Epidermal melanocyte (primary cell): ENCODE data around the gene PPM1M.

Source experiments
- DNase-seq: peaks from one replicate; pipeline ENCODE4 v3.0.0; 2011; ENCODE audit warnings: low spot score; ENCODE audit not compliant: insufficient read length

The PPM1M gene

DNA sequence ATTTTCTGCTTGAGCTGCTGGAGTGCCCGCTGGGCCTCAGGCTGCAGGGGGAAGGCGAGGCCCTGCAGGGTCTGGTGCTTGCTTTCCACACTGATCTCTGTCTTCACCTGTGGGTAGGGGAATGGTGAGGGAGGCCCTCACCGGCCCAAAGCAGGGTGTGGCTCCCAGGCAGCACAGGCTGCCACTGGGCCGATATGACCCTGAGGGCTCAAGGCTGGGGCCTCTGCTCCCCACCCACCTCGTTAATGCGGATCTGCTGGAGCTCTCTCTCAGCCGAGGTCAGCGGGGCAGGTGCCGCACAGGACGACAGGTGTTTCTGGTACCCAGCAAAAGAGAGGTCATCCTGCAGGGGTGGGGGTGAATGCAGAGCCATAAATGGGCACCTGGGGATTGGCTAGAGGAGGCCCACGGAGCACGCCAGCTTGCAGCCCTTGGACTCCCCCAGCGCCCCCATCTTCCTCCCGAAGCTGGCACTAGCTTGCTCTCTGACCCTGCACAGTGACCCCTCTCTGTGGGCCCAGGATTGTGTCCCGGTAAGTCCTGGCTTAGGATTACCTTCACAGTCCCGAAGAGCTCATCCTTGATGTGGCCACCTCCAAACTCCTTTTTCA lies 14.6 kb upstream of the PPM1M start:
- DNase-seq: no peak

DNA sequence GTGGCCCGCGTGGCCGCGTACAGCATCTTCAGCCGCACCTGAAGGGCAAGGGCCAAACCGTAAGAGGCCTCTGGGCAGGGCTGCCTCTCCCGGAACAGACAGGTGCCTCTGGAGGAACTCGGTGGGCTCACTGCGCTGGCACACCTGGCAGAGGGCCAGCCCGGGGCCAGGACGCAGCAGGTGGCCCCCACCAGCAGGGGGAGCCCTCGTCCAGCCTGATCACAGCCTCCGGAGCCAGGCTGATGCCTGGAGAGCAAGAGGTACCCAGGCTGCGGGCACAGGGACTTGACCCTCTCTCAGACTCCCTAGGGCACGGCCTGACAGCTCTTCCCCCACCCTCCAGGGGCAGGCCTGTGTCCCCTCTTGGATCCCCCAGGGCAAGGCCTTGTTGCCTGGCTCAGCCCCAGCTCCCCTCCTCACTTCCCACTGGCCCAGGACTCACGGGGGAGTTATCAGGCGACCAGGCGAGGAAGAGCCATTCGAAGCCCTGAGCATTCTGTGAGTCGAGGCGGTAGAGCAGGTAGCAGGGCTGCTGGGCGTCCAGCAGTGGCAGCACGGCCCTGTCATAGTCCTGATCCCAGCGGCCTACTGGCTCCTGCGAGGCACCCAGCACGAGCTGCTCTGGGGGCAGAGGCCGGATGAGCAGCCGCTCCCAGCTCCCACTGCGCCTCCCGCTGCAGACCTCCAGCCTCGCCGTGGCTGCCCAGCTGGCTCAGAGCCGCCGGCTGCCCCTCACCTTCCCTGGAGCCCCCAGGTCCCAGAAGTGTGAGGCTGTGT lies 13.9 kb upstream of the PPM1M start:
- DNase-seq: no peak

DNA sequence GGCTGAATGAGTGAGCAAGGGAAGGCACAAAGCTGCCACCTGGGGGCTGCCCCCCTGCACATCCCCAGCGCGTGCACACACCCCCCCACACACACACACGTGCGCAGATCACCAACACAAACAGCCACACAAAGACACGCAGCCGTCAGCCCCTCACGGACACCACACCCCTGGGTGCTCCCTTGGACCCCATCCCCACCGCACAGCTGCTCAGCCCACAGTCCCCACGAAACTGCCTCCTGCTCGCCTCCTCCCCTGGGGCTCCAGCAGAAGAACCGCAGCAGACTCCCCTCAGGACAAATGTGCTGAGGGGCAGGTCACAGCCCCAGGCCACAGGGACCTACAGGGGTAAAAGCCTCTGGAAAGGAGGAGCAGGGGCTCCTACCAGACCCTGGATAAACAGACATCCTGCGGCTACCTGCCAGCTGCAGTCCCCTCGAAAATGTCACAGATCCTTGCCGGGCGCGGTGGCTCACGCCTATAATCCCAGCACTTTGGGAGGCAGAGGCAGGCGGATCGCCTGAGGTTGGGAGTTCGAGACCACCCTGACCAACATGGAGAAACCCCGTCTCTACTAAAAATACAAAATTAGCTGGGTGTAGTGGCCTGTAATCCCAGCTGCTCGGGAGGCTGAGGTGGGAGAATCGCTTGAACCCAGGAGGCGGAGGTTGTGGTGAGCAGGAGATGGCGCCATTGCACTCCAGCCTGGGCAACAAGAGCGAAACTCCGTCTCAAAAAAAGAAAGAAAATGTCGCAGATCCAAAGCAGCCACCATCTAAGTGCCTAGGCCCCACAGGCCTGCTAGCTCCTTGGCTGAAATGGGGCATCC lies 13.1 kb upstream of the PPM1M start:
- no peak for DNase-seq

DNA sequence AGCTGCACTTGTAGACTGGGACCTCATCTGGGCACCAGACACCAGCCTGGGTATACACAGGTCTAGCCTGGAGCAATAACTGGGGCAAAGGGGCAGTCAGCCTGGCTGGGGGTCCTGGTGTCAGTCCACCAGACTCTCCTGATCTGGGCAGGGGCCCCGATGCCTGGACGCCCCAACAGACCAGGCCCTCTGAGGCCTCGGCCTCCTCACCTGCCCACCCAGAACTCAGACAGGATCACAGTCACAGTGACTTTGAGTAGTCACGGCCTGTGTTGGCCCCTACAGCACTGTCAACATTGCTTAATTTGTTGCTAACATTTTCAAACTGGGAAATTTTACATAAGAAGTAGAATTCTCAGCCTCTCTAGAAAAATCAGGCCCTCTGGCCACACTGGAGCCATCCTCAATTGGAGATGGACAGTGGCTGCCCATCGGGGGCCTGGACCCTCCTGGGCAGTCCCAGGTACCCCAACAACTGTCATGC lies 12.4 kb upstream of the PPM1M start:
- DNase-seq: no peak

DNA sequence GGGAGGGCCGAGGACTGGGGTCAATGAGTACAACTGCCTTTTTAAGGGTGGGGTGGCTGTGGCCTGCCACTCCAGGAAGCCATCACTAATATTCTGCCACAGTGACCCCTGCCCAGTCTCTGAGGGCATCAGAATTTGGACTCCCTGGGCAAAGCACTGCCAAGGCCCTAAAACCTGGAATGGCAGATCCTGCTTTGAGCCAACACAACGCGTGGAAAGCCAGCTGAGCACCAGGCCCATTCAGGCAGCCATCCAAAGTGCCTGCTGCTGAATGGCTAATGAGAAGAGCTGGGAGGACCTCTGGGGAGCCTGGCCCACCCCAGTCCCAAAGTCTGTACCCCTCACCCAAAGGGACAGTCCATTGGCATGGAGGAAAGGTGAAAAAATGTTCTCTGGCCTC lies 11.6 kb upstream of the PPM1M start:
- no peak for DNase-seq

DNA sequence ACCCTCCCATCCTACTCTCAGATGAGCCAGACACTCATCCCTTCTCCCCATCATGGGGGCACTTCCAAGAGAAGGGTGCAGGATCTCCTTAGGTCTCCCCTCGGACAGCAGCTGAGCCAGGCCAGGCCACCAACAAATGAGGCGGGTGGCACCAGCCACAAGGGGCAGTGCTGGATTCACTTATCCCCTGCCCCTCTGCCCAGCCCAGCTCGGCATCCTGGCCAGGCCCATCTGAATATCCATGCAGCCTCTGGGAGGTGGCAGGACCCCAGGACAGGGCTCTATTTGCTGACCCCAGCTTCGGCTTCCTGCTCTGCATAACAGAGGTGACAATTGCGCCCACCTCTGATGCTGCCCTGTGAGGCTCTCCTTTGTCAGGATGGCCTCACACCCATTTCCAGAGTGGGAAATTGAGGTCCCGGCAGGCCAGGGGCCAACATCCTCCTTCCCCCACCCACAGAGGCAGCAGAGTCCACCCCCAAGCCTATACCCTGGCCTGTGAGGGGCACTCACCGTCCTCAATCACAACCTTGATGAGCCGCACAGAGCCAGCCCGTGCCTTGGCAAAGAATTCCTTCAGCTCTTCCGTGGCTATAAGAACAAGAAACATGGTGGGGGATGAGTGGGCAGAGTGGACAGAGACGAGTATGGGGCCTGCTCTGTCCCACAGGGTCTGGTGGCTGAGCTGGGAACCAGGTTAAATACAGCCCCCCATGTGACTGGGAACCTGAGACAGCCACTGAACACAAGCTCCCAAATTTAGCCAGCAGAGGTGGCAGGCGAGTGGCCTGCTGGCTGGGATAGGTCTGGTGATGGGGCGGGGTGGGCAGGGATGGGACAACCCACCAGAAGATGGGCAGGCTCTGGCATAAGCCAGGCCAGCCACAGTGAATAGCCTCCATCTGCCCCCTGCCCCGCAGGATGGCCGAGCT lies 10.8 kb upstream of the PPM1M start:
- no peak for DNase-seq

DNA sequence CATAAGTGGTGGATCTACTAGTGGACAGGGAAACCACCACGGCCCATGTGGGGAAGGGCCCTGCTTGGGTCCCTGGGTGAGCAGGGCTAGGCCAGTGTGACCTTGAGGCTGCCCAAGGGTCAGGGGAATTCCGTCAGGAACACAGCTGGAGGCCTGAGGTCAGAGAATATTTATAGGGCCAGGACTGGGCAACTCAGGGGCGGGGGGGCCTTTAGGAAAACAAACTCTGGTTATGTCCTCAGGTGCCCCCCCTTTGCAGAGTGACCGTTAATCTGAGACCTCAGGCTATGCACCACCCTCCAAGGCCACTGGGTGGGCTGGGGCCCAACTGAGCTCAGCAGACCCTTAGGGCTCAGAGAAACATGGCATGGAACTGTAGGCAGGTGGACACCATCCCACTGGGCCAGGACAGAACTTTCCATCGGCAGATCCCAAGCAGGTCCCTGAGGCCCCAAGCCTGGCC lies 9.1 kb upstream of the PPM1M start:
- DNase-seq: no peak

DNA sequence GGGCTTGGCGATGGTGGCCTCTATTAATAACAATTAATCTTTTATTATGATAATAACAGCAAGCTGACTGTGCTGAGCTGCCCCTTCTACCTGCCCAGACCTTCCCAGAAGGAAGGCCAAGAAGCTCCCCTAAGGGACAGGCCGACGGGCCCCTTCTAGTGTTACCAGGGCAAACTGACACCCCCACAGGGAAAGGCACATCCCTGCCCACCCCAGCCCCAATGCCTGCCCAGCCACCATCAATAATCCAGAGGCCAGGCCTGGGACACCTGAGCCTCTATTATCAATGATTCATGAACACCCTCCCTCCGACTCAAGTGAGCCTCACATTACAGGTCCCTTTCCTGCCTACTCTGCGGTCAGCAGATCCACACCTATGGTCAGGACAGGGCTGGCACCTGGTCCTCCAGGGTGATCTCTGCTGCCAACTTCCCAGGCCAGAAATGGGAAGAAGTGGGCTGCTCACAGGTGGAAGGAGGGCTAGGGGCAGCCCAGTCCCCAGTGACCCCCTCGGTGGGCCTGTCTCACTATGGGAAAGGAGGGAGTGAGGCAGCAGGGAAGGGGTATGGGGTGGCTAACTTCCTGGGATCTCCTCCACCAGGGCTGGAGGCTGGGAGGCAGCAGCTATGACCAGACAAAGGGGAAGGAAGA lies 8.4 kb upstream of the PPM1M start:
- no peak for DNase-seq

DNA sequence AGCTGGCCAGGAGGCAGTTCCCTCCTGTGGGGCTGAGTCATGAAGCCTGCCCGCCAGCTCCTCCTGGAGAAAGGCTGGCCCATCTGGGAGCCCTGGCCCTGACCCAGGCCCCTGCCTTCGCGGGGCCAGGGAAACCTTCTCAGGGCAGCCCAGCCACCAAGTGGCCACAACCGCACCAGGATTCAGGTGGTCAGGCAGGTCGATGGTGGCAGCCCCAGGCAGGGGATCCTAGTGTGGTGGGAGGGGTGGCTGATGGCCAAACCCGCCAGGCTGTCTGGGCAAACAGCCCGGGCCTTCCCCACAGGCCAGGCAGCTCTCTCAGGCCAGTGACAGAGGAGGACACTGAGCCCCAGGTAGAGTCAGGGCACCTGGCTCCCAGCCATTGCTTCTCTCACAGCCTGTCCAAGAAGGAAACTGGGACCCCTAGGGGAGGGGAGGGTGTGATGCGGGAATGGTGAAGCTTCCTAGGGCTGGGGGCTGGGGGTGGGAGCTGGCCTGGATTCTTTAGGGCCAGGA lies 7.8 kb upstream of the PPM1M start:
- peak; percentile 86 for DNase-seq

DNA sequence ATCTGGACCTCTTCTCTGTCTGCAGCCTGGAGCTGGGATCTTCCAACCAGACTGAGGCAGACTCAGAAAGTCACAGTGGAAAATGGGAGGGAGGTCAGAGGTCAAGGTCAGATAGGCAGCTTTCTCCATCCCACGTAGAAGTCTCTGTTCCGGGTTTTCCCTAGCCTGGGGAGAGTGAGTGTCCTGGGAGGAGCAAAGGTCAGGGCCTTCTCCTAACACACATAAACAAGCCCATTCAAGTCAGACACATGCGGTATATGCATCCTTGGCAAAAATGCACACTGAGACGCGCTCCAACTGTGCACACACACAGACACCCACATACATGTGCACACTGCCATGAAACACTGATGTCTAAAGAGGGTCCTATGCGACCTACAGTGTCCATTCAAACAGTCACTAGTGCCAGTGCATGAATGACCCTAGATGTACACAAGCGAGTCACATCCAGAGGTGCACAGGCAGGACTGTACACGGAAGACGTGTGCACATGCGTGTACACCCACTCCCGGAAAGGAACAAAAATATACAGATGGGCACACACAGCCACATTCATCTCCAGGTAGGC lies 7.3 kb upstream of the PPM1M start:
- DNase-seq: no peak

DNA sequence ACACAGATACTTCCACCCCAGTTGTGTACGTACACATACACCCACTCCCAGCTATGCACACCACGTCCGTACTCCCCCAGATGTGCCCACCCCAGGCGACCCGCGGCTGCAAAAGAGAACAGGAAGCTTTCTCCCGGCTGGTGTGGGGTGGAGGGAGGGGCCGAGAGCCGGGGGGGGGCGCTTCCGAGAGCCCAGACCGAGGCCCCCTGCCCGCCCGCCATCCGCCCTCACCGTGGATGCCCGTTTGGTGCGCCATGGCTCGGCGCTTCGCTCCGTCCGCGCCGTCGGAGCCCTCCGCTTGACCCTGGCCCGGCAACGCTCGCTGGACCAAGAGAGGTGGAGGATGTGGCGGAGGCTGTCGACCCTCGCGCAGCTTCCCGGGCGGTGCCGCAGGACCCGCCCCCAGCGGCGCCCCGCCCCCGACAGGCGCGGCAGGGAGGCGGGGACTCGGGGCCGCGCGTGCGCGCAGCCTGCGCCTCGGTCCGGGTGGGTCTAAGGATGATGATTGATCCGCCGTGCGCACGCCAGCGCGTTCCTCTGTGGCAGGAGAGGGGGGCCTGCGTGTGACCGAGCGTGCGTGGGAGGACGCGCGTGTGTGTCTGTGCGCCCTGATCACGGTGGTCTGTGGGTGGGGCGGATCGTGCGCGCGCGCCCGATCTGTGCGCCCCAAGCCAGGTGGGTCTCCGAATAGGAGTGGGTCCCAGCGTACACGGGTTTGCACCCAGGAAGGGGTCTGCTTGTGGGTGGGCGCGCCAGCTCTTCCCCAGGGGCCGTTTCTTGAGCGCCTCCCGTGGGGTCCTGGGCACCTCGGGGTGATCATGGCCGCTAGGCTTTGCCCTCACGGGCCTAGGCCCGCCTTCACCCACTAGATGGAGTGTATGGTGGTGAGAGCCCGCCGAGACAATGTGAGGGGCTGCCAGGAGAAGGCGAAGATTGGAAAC lies 6.5 kb upstream of the PPM1M start, which contains the start of gene TWF2:
Gene TWF2, minus strand, starts transcription at position 398 of the 941 bp plus-strand sequence. Its CDS starts 142 bp downstream, at position 256.
- DNase-seq: peak; percentile 98

DNA sequence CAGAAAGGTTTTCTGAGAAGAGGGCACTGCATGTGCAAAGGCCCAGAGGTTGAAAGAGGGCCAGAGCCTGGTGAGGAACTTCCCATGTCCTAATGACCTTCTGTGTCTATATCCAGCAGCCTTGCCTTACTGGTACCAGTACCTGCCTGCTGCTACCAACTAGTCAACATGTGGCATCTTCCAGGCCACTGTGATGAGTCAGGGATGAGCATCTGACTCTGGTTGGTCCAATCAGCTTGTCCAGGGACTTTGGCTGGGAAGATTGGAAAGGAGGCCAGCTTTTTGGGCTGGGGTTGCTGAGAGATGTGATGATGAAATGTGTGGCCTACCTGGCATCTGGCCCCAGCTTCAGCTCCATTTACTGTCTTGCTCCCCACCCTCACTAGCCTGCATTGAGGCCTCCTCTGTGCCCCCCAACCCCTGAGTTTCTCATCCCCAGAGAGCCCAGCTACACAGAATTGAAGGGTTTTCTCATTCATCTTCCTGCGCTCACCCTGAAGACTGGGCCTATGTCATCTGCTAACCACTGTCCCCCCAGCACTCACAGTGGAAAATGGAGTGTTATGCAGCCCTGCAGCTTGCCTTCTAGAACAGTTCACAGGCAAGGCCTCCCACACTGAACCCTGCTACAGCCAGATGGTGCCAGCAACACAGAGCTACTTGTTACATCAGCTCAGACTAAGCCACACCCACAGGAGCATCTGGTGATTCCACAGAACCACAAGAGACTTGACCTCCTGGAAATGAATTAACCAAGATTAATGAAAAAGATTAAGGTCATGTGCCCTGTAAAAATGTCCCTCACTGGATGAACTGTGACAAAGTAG lies 5.3 kb upstream of the PPM1M start:
- DNase-seq: peak; percentile 87

DNA sequence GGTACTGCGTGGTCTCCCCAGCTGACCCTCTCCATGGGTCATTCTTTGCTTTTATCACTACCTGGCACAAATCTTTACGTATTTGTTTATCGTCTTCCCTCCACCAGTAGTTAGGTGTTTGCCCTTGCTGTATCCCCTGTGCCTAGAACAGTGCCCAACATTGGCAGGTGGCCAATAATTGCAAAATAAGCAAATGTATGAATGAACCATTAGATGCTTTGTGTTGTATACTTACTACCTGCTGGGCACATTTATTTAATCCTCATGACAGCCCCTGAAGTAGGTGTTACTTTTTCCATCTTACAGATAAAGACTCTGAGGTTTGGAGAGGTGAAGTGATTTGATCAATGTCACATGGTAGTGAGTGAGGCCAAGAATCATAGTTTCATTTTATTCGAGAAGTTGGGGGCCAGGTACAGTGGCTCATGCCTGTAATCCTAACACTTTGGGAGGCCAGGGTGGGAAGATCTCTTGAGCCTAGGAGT lies 4.6 kb upstream of the PPM1M start:
- no peak for DNase-seq

DNA sequence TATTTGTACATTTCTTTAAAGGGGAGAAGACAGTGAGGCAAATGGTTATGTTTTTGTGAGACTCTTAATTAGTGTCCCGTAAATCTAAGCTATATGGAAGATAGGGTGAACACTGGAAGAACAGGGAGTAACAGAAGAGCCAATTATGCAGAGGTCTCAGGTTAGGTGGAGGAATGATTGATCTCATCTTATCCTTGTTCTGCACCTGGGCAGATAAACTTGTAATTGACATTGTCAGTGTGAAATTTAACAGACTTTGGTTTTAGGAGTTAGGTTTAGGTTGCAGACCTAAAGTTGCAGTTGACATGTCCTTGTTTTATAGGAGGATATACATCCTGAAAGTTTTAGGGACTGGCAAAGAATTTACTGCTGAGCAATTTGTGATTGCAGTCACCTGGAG lies 3.5 kb upstream of the PPM1M start:
- DNase-seq: no peak

DNA sequence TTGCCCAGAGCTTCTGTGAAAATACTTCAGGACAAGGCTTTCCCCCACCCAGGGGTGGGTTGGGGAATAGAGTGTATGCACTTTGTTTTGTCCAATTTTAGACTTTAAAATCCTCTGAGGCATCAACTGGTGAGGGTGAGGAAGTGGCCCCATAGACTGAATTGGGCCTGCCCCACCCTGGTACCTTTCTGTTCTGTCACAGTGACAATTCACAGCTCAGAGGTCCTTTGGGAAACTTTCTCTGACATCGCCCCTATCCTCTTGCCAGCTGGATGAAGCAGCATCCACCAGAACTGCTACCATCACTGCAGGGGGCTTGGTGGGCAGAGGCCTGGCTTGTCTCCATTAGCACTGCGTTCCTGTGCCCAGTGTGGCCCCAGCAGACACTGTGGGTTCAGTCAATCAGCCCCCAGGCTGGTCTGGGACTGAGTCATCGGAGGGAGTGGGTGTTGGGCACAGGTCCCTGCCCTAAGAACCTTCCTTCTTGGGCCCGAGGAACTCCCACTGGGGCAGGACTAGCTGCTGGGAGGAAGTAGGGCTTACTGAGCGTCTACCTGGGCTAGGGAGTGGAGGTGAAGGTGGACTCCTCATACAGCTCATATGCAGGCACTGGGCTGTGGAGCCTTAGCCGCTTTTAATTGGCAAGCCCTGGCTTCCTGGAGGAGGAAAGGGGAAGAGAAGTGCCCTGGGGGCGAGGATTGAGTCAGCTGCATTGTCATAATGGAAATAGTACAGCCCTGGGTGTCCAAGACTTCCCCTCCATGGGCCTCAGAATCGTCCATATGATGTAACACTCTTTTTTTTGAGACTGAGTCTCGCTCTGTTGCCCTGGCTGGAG lies 1.5 kb upstream of the PPM1M start:
- DNase-seq: no peak

DNA sequence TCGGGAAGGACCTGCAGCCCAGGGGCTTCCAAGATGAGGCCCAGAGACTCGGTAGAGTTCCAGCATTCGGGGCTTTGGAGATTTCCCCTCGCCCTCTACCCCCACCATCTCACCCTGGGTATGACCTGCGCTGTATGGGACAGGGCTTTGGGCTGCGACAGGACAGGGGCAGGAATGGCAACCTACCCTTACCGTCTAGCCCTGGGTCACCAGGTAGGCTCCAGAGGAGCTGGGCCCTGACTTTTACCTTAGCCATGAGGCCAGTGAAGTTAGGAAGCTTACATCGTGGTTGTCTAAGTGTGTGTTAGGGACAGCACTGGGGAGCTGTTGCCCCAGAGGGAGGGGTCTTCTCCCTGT lies 683 bp downstream of the PPM1M start:
- no peak for DNase-seq
